Measurements from ENCODE around the gene FGD3. TPM values are rescaled to one million over a fixed set of nuclear protein-coding genes. Genes with fewer than 3 reads are reported as not detected.

FGD3 gene
- total RNA-seq, 1 donor: not detected

GRCh38 chr9:93058355-93059010, 111.2 kb downstream of the FGD3 start, which contains the start of gene SUSD3:
TSS of gene SUSD3 (plus strand) at chr9:93058701. CDS start at chr9:93058743, 42 bp downstream.
- Histone ChIP-seq H3K27ac (ENCODE audit: low read depth, low read length) (no peak within 1 kb of the TSS), H3K27me3 (ENCODE audit: insufficient read depth, low read length) (no peaks in the 10 kb centered on the region), H3K36me3 (ENCODE audit: insufficient read depth, low read length) (no peaks in the 10 kb centered on the region), H3K4me2 (ENCODE audit: insufficient read depth, low read length) (peak within 1 kb of the TSS; percentile 55), H3K9me3 (ENCODE audit: low read depth, low read length) (no peaks in the 10 kb centered on the region), H2AFZ (ENCODE audit: low read length) (no peak within 1 kb of the TSS), H3K4me3 (ENCODE audit: insufficient read depth, low read length) (peak within 1 kb of the TSS; percentile 64), H3K79me2 (ENCODE audit: insufficient read depth, low read length) (no peaks in the 10 kb centered on the region), H3K4me1 (ENCODE audit: insufficient read depth, low read length) (peaks cover 12% of the 10 kb centered on the region), H4K20me1 (ENCODE audit: insufficient read depth, low read length) (no peaks in the 10 kb centered on the region)
- TF ChIP-seq CTCF (IDR thresholded peaks at IDR 0.05; ENCODE audit: extremely low read depth, low read depth, low read length): no peak
- DNase-seq (ENCODE audit: insufficient read length, low spot score, missing footprints): peak; percentile 90

DNA sequence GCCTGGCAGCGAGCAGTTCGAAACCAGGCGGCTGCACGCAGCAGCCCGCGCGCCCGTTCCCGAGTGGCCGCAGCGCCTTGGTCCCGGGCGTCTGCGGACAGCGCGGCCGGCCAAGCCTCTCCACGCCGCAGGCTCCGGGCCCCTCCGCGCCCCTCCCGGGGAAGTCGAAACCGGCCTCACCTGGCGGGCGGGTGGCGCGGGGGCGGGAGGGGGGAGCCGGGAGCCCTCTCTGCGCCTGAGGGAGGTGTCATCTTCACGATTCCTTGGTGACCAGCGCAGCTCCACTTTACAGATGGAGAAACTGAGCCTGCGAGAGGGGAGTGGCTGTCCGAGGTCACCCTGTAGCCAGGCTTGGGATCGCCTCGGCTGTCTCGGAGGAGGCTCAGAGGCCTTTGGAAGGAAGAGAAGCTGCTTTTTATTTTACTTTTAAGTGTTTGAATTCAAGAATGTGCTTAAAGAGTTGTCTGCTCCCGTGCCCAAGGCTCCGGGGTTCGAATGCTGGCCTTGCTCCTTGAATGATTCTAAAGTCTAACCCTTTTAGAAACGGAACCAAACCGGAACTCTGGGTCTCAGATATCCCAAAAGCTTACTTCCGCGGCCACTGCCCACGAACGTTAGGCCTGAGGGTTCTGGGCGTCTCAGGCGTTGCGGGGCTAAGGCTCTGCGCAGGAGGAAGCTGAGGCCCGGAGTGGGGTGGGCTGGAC, 111.8 kb downstream of the FGD3 start:
- Histone ChIP-seq H3K36me3 (ENCODE audit: insufficient read depth, low read length) (no peaks in the 10 kb centered on the region), H3K79me2 (ENCODE audit: insufficient read depth, low read length) (no peaks in the 10 kb centered on the region), H3K4me3 (ENCODE audit: insufficient read depth, low read length) (peak overlapping the region; percentile 64), H3K9me3 (ENCODE audit: low read depth, low read length) (no peaks in the 10 kb centered on the region), H3K4me2 (ENCODE audit: insufficient read depth, low read length) (peak overlapping the region; percentile 55), H4K20me1 (ENCODE audit: insufficient read depth, low read length) (no peaks in the 10 kb centered on the region), H3K27ac (ENCODE audit: low read depth, low read length) (no peak overlapping the region), H2AFZ (ENCODE audit: low read length) (no peak overlapping the region), H3K27me3 (ENCODE audit: insufficient read depth, low read length) (no peaks in the 10 kb centered on the region), H3K4me1 (ENCODE audit: insufficient read depth, low read length) (peaks cover 12% of the 10 kb centered on the region)
- peak; percentile 73 for DNase-seq (ENCODE audit: insufficient read length, low spot score, missing footprints)
- no peak for TF ChIP-seq CTCF (IDR thresholded peaks at IDR 0.05; ENCODE audit: extremely low read depth, low read depth, low read length)

DNA sequence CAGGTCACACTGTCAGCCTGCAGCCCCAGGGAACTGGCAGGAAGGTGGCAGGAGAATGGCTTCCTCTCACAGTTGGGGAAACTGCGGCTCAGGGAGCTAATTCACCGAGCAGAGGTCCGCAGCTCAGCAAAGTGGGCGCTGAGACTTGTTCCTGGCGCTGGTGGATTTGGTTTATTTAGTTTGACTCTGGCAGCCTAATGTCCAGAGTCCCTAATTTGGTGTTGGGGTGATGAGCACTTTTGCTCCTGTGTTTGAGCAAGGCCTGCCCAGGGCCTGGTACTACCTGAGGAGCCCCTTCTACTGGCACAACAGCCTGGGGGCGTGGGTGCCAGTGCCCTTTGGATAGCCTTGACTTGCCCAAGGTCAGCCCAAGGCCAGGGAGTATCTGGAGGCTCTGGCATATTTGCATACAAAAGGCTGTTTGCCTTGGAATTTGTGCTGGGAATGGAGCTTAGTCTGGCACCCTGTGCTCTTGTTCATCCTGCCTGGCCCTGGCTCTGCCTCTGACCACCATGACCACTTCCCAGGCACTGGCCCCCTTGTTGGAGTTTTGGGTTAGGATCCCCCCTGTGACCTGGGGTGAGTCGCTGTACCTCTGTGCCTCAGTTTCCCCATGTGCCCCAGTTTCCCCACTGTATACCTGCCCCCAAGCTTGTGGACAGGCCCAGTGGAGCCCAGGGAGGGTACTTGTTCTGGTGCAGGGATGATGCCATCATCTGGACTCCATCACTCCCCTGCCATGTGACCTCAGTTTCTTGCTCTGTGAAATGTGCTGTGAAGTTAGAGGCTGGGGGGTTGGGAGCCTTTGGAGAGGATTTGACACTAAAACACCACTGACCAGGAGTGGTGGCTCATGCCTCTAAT, 112.6 kb downstream of the FGD3 start:
- H3K27me3 ChIP-seq (ENCODE audit: insufficient read depth, low read length): no peaks in the 10 kb centered on the region
- no peaks in the 10 kb centered on the region for H3K36me3 ChIP-seq (ENCODE audit: insufficient read depth, low read length)
- H3K4me3 ChIP-seq (ENCODE audit: insufficient read depth, low read length): no peak overlapping the region
- TF ChIP-seq CTCF (IDR thresholded peaks at IDR 0.05; ENCODE audit: extremely low read depth, low read depth, low read length): no peak
- DNase-seq (ENCODE audit: insufficient read length, low spot score, missing footprints): peak; percentile 86
- no peaks in the 10 kb centered on the region for H4K20me1 ChIP-seq (ENCODE audit: insufficient read depth, low read length)
- no peak overlapping the region for H3K27ac ChIP-seq (ENCODE audit: low read depth, low read length)
- H3K4me1 ChIP-seq (ENCODE audit: insufficient read depth, low read length): peaks cover 12% of the 10 kb centered on the region
- no peaks in the 10 kb centered on the region for H3K9me3 ChIP-seq (ENCODE audit: low read depth, low read length)
- H3K79me2 ChIP-seq (ENCODE audit: insufficient read depth, low read length): no peaks in the 10 kb centered on the region
- no peak overlapping the region for H3K4me2 ChIP-seq (ENCODE audit: insufficient read depth, low read length)
- H2AFZ ChIP-seq (ENCODE audit: low read length): no peak overlapping the region
